K562 (cell line): Measurements from ENCODE around the gene PPP2R5A. TPM values are rescaled to one million over a fixed set of nuclear protein-coding genes. Genes with fewer than 3 reads are reported as not detected.

Experiments used
- ATAC-seq: fragments of 200-7000 bp; cut with Tn5 transposase; 3 replicates; pipeline ENCODE4 v1.9.1; 2020; ENCODE audit warnings: moderate library complexity
- BruUV-seq: library from RNA; stranded (reverse); fragments of 400-500 nt; replicated peaks from 2 replicates; lab custom pipeline; 2021; lab: Mats Ljungman, UMichigan
- CTCF ChIA-PET: fragments of 300-600 bp; formaldehyde crosslinking; extraction: SDS; loops from one replicate; lab custom pipeline; 2021; ENCODE audit warnings: low intra/inter-chr PET ratio; lab: Yijun Ruan, JAX
- POLR2A ChIA-PET: fragments of 300-600, 350-650 bp; sonication (Branson Sonifier 250); formaldehyde crosslinking; extraction: SDS; loops from one replicate; lab custom pipeline; 2021; ENCODE audit warnings: antibody characterized with exemption, inconsistent platforms; lab: Yijun Ruan, JAX
- DNase-seq, 4 experiments: peaks; one replicate each; pipeline versions ENCODE4 v3.0.0 to v3.0.0-alpha.2; 2011 to 2018; ENCODE audit warnings: low spot score in 3 of 4, mixed read lengths in 3 of 4; ENCODE audit errors: extremely low read depth in 1 of 4
- FAIRE-seq: peaks from 2 replicates; lab custom pipeline; 2011; peaks lifted over from hg19 to GRCh38; lab: Jason Lieb, UNC
- H2AFZ ChIP-seq: 2 replicates; pipeline ENCODE4 v1.6.0; 2011; ENCODE audit warnings: low read depth, low read length, control low read depth, inconsistent platforms
- H3K27ac ChIP-seq: fragments of 200-600 bp; 3 replicates; pipeline ENCODE4 v1.8.0; 2011; ENCODE audit warnings: low read depth, mild to moderate bottlenecking, control low read depth, inconsistent platforms, low read length, moderate library complexity, mixed read lengths; ENCODE audit errors: extremely low read depth
- H3K27me3 ChIP-seq, 2 experiments: fragments of 300-600 bp in 1 of 2; 2 replicates in 1 of 2; 3 replicates in 1 of 2; pipeline versions ENCODE4 v1.6.0 to v1.8.0; 2011; ENCODE audit warnings: inconsistent platforms in 2 of 2, low read length in 2 of 2, mild to moderate bottlenecking in 1 of 2, mixed read lengths in 1 of 2, moderate library complexity in 1 of 2; ENCODE audit not compliant: control insufficient read depth in 2 of 2, insufficient read depth in 2 of 2
- H3K36me3 ChIP-seq: fragments of 300-600 bp; 3 replicates; pipeline ENCODE4 v1.8.0; 2011; ENCODE audit warnings: mild to moderate bottlenecking, low read length, inconsistent platforms; ENCODE audit not compliant: control insufficient read depth, insufficient read depth
- H3K4me1 ChIP-seq, 2 experiments: fragments of 200-600 bp in 1 of 2; replicated peaks in 1 of 2; 2 replicates in 1 of 2; 3 replicates in 1 of 2; pipeline versions ENCODE4 v1.5.1 to v1.8.0; 2011; ENCODE audit warnings: inconsistent platforms in 2 of 2, low read length in 2 of 2, mild to moderate bottlenecking in 1 of 2, mixed read lengths in 1 of 2, moderate library complexity in 1 of 2; ENCODE audit not compliant: control insufficient read depth in 2 of 2, insufficient read depth in 2 of 2
- H3K4me2 ChIP-seq: 2 replicates; pipeline ENCODE4 v1.6.1; 2011; ENCODE audit warnings: low read length, control low read depth, inconsistent platforms, mixed read lengths; ENCODE audit not compliant: insufficient read depth
- H3K4me3 ChIP-seq: fragments of 200-600 bp; sonication (generic), shearing (Covaris generic); 2 replicates; pipeline ENCODE4 v1.5.1; 2016; ENCODE audit warnings: control low read depth, inconsistent platforms
- H3K79me2 ChIP-seq: fragments of 200-600 bp; 3 replicates; pipeline ENCODE4 v1.8.0; 2011; ENCODE audit warnings: low read length, inconsistent platforms; ENCODE audit not compliant: control insufficient read depth, insufficient read depth
- H3K9ac ChIP-seq, 2 experiments: 2 replicates each; pipeline versions ENCODE4 v1.6.0 to v1.6.1; 2011; ENCODE audit warnings: low read depth in 2 of 2, low read length in 2 of 2, control low read depth in 1 of 2, inconsistent platforms in 1 of 2, mild to moderate bottlenecking in 1 of 2, mixed read lengths in 1 of 2; ENCODE audit not compliant: insufficient read depth in 1 of 2
- H3K9me1 ChIP-seq: one replicate; pipeline ENCODE4 v1.6.0; 2011; ENCODE audit warnings: inconsistent platforms, mild to moderate bottlenecking, low read length, moderate library complexity; ENCODE audit not compliant: control insufficient read depth, insufficient read depth
- H3K9me3 ChIP-seq: replicated peaks from 2 replicates; pipeline ENCODE4 v1.5.1; 2011; ENCODE audit warnings: low read depth, low read length, inconsistent platforms; ENCODE audit not compliant: control insufficient read depth, insufficient read depth
- H4K20me1 ChIP-seq: replicated peaks from 2 replicates; pipeline ENCODE4 v1.6.1; 2011; ENCODE audit warnings: low read length, inconsistent platforms, mixed read lengths; ENCODE audit not compliant: control insufficient read depth, insufficient read depth
- DACH1 ChIP-seq: fragments of 450-650 bp; IDR thresholded peaks from 2 replicates; pipeline ENCODE4 v1.6.1; 2018; ENCODE audit not compliant: partially characterized antibody
- MEF2A ChIP-seq: IDR thresholded peaks from 2 replicates; pipeline ENCODE4 v1.6.1; 2011; ENCODE audit warnings: low read depth, mild to moderate bottlenecking, low read length, moderate library complexity; ENCODE audit not compliant: control insufficient read depth
- NCOA1 ChIP-seq: fragments of 450-650 bp; IDR thresholded peaks from 2 replicates; pipeline ENCODE4 v1.6.1; 2016; ENCODE audit warnings: low read depth
- POU5F1 ChIP-seq: fragments of 150-350 bp; IDR thresholded peaks from 2 replicates; pipeline ENCODE4 v1.6.1; 2014; ENCODE audit warnings: borderline replicate concordance, low read length, low read depth, mild to moderate bottlenecking; ENCODE audit not compliant: partially characterized antibody
- SIX5 ChIP-seq, 2 experiments: IDR thresholded peaks; 2 replicates each; pipeline ENCODE4 v1.6.1; 2011; ENCODE audit warnings: low read length in 2 of 2, borderline replicate concordance in 1 of 2, low read depth in 1 of 2, mild to moderate bottlenecking in 1 of 2, moderate library complexity in 1 of 2; ENCODE audit not compliant: insufficient read depth in 1 of 2
- SMAD3 ChIP-seq: fragments of 450-650 bp; formaldehyde crosslinking; conservative IDR thresholded peaks from 2 replicates; pipeline ENCODE4 v1.4.0; 2020; ENCODE audit warnings: mild to moderate bottlenecking
- SRSF1 ChIP-seq: fragments of 200-400 bp; formaldehyde crosslinking; IDR thresholded peaks from 2 replicates; pipeline ENCODE4 v1.6.1; 2017; ENCODE audit warnings: mild to moderate bottlenecking, low read depth, low read length, moderate library complexity
- TCF7 ChIP-seq: sonication (generic); IDR thresholded peaks from 2 replicates; pipeline ENCODE4 v1.6.1; 2016; ENCODE audit warnings: antibody characterized with exemption, borderline replicate concordance
- TSC22D4 ChIP-seq: fragments of 450-650 bp; IDR thresholded peaks from 2 replicates; pipeline ENCODE4 v1.6.1; 2016; ENCODE audit warnings: missing genetic modification characterization, missing biosample characterization, control low read depth
- ZBED1 ChIP-seq: IDR thresholded peaks from 2 replicates; pipeline ENCODE4 v1.6.1; 2014
- ZNF146 ChIP-seq: IDR thresholded peaks from one replicate; pipeline ENCODE4 v1.6.1; 2018; ENCODE audit warnings: missing compliant biosample characterization; ENCODE audit not compliant: unreplicated experiment
- WGBS: fragments of 100-300 bp; shearing (Covaris generic); methylation state at CpG from one replicate; pipeline ENCODE4 v1.1.6; 2016; ENCODE audit warnings: low coverage, mixed read lengths; ENCODE audit not compliant: insufficient coverage; ENCODE audit errors: missing lambda C conversion rate; 5-methylcytosine and 5-hydroxymethylcytosine counted together
- in situ Hi-C: fragments of 300-500 bp; cut with MboI; formaldehyde crosslinking; loops from 4 replicates; pipeline ENCODE4 v1.15.0; 2018; ENCODE audit warnings: inconsistent platforms, mixed read lengths
- intact Hi-C: fragments of 100-400 bp; cut with micrococcal nuclease; formaldehyde crosslinking; loops from 2 replicates; pipeline ENCODE4 v1.14.2; 2022
- polyA plus RNA-seq, 8 experiments: library from polyadenylated mRNA; depleted of rRNA in 4 of 8; stranded (reverse) in 5 of 8; unstranded in 3 of 8; fragments of >200 nt; fragmentation: Nextera tagmentation in 2 of 8; fragmentation: Illumina TruSeq in 1 of 8; extraction: Ambion mirVana in 2 of 8; extraction: Trizol in 1 of 8; gene quantifications; 2 replicates each; pipeline versions ENCODE4 v1.2.1 to v1.2.3, GENCODE V29; 2011 to 2014; ENCODE audit warnings: inconsistent platforms in 1 of 8, missing spikeins in 1 of 8
- total RNA-seq, 7 experiments: library from RNA; depleted of rRNA in 6 of 7; stranded (reverse); fragments of >200 nt in 6 of 7; fragmentation: Illumina TruSeq in 2 of 7; extraction: Trizol in 2 of 7; gene quantifications; 2 replicates each; pipeline versions ENCODE4 v1.2.1 to v1.2.3, GENCODE V29; 2011 to 2021; ENCODE audit warnings: low replicate concordance in 1 of 7
- TF ChIP-seq, protein P1 (sequence below): IDR thresholded peaks from 3 replicates; pipeline ENCODE4 v1.6.1; 2011; ENCODE audit warnings: borderline replicate concordance, mild to moderate bottlenecking; ENCODE audit not compliant: insufficient read length, insufficient read depth

The PPP2R5A gene
- total and polyA plus RNA-seq, 9 of the 15 experiments (the other 6 are each of a cell fraction or from before 2014, with no cell fraction given): 26.9 to 106 (median 64.3) TPM

DNA sequence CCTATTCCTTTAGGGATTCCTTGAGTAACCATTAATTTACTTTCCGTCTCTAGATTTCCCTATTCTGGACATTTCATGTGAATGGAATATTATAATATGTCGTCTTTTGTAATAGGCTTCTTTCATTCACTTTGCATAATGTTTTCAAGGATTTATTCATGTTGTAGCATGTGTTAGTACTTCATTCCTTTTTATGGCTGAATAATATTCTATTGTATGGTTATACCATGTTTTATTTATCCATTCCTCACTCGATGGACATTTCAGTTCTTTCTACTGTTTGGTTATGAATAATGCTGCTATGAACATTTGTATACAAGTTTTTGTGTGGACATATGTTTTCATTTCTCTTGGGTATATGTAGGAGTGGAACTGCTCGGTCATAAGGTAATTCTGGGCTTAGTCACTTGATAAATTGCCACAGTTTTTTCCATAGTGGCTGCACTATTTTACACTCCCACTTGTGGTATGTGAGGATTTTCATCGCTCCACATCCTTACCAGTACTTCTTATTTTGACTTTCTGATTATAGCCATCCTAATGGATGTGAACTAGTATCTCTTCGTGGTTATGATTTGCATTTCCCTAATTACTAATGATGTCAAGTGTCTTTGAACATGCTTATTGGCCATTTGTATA, 17.7 kb downstream of the PPP2R5A start:
- peak; percentile 71 for FAIRE-seq
- no peak overlapping the region for H3K4me2 ChIP-seq
- no peaks in the 10 kb centered on the region for H4K20me1 ChIP-seq
- no peaks in the 10 kb centered on the region for H3K9me1 ChIP-seq
- no peaks in the 10 kb centered on the region for H3K9me3 ChIP-seq
- ChIA-PET POLR2A (interaction anchor here (1.3 to 3.3 kb wide), 2 partner anchors 10 to 16 kb away, joined by 3 to 15 read pairs; partner anchors contain the start of gene PPP2R5A), CTCF (interaction anchor here (0.6 kb wide), 1 partner anchor 191 kb away, joined by 6 read pairs; no protein-coding TSS in a partner anchor)
- H3K36me3 ChIP-seq: peaks cover 10% of the 10 kb centered on the region; the same call in 1 of the 3 replicates
- H3K27ac ChIP-seq: no peak overlapping the region
- intact Hi-C loops (no loop called here), in situ Hi-C loops (loop anchor here (5.0 kb wide), 1 partner anchor 231 kb away; no protein-coding TSS in a partner anchor)
- H3K4me3 ChIP-seq: no peak overlapping the region
- peak; percentile 49 for TF ChIP-seq ZNF146
- TF ChIP-seq DACH1: no peak
- no peak overlapping the region for H2AFZ ChIP-seq
- WGBS: 76% methylated on average over 6 of the region's 6 CpGs
- no peak overlapping the region for H3K9ac ChIP-seq
- H3K79me2 ChIP-seq: peaks cover 84% of the 10 kb centered on the region
- ATAC-seq: peak; percentile 50; the same call in 1 of the 3 replicates
- no peaks in the 10 kb centered on the region for H3K27me3 ChIP-seq
- no peak for DNase-seq
- no TSS peak for BruUV-seq
- 0 out of 5 replicates have a peak, but pooled peaks cover 0 to 3% of the 10 kb centered on the region in 2 experiments for H3K4me1 ChIP-seq

- CTCF ChIA-PET: no interaction called here
- no peak for ATAC-seq
- H4K20me1 ChIP-seq: no peaks in the 10 kb centered on the region
- TF ChIP-seq NCOA1: no peak
- no peak for TF ChIP-seq POU5F1
- no peak for TF ChIP-seq ZBED1
- TF ChIP-seq, protein P1, sequence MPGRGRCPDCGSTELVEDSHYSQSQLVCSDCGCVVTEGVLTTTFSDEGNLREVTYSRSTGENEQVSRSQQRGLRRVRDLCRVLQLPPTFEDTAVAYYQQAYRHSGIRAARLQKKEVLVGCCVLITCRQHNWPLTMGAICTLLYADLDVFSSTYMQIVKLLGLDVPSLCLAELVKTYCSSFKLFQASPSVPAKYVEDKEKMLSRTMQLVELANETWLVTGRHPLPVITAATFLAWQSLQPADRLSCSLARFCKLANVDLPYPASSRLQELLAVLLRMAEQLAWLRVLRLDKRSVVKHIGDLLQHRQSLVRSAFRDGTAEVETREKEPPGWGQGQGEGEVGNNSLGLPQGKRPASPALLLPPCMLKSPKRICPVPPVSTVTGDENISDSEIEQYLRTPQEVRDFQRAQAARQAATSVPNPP: no peak
- no peak for TF ChIP-seq TSC22D4 (tag)
- TF ChIP-seq MEF2A: no peak
- TF ChIP-seq SIX5 (IDR thresholded peaks at IDR 0.05; ENCODE audit: borderline replicate concordance in 1 of 2, insufficient read depth in 1 of 2, low read depth in 1 of 2, low read length in 2 of 2): no peak
- no peak for TF ChIP-seq TCF7
- TF ChIP-seq SMAD3 (CRISPR knock-in tag): no peak
- TF ChIP-seq SRSF1: no peak
These were observed 20.1 kb downstream of the PPP2R5A start for GRCh38 chr1:212305342-212305741.

More at GRCh38 chr1:212305342-212305741, 20.1 kb downstream of the PPP2R5A start:
- Histone ChIP-seq H3K9me1 (no peaks in the 10 kb centered on the region), H3K4me1 (0 out of 5 replicates have a peak, but pooled peaks cover 0 to 3% of the 10 kb centered on the region in 2 experiments), H2AFZ (no peak overlapping the region), H3K4me3 (no peak overlapping the region), H3K27me3 (no peaks in the 10 kb centered on the region), H3K9me3 (no peaks in the 10 kb centered on the region), H3K27ac (no peak overlapping the region), H3K4me2 (no peak overlapping the region), H3K79me2 (peaks cover 96% of the 10 kb centered on the region), H3K36me3 (peaks cover 32% of the 10 kb centered on the region; the same call in 2 of the 3 replicates), H3K9ac (no peak overlapping the region)
- in situ Hi-C loops (no loop called here), intact Hi-C loops (no loop called here)
- DNase-seq: no peak
- POLR2A ChIA-PET: interaction anchor here (1.3 kb wide), 1 partner anchor 9 kb away, joined by 3 read pairs; no protein-coding TSS in a partner anchor
- no TSS peak for BruUV-seq
- no peak for FAIRE-seq
